Ishikawa (cell line): ENCODE measurements around the gene ABCF3.

Experiments used
- EP300 ChIP-seq: IDR thresholded peaks from 2 replicates; pipeline ENCODE4 v1.6.1; 2012; ENCODE audit warnings: borderline replicate concordance
- TAF1 ChIP-seq: IDR thresholded peaks from 2 replicates; pipeline ENCODE4 v1.6.1; 2012; ENCODE audit warnings: low read depth, mild to moderate bottlenecking

DNA sequence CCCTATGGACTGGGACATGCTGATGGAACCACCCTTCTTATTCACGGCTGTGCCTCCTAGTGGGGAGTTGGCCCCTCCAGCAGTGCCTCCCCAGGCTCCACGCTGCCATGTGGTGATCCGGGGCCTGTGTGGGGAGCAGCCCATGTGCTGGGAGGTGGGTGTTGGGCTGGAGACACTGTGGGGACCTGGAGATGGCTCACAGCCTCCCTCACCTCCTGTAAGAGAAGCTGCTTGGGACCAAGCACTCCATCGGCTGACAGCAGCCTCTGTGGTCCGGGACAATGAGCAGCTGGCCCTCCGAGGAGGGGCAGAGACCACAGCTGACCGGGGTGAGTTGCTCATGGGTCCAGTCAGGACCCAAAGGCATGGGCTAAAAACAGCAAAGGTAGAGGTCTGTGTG lies 53.7 kb downstream of the ABCF3 start:
- no peak for TF ChIP-seq TAF1
- no peak for TF ChIP-seq EP300
